Smooth muscle cell (in vitro differentiated cells): ENCODE data around the gene PLEKHA5. TPM values are rescaled to one million over a fixed set of nuclear protein-coding genes. Genes with fewer than 3 reads are reported as not detected.

Experiments used
- DNase-seq: peaks from one replicate; lab custom pipeline; 2025; ENCODE audit not compliant: unreplicated experiment; lab: John Stamatoyannopoulos, UW
- H2AFZ ChIP-seq: fragments of 200-600 bp; sonication (generic); 2 replicates; pipeline ENCODE4 v1.6.0; 2016; ENCODE audit warnings: antibody characterized with exemption, low read depth, mild to moderate bottlenecking
- H3F3A ChIP-seq: fragments of 200-600 bp; sonication (generic); 2 replicates; pipeline ENCODE4 v1.6.0; 2017; ENCODE audit warnings: antibody characterized with exemption, low read depth
- H3K27ac ChIP-seq: fragments of 200-600 bp; sonication (generic); 2 replicates; pipeline ENCODE4 v1.5.1; 2016; ENCODE audit warnings: low read depth, mild to moderate bottlenecking
- H3K27me3 ChIP-seq: fragments of 200-600 bp; sonication (generic); 2 replicates; pipeline ENCODE4 v1.6.1; 2016; ENCODE audit warnings: low read depth, mild to moderate bottlenecking
- H3K36me3 ChIP-seq: fragments of 200-600 bp; sonication (generic); 2 replicates; pipeline ENCODE4 v1.5.1; 2016; ENCODE audit warnings: low read depth
- H3K4me1 ChIP-seq: fragments of 200-600 bp; sonication (generic); 2 replicates; pipeline ENCODE4 v1.5.1; 2016; ENCODE audit warnings: low read depth
- H3K4me2 ChIP-seq: fragments of 200-600 bp; sonication (generic); 2 replicates; pipeline ENCODE4 v1.6.0; 2016; ENCODE audit warnings: mild to moderate bottlenecking
- H3K4me3 ChIP-seq: fragments of 200-600 bp; sonication (generic); 2 replicates; pipeline ENCODE4 v1.5.1; 2016; ENCODE audit warnings: mild to moderate bottlenecking
- H3K79me2 ChIP-seq: fragments of 200-600 bp; sonication (generic); 2 replicates; pipeline ENCODE4 v1.6.0; 2016; ENCODE audit warnings: low read depth, mild to moderate bottlenecking
- H3K9ac ChIP-seq: fragments of 200-600 bp; sonication (generic); 2 replicates; pipeline ENCODE4 v1.6.0; 2016; ENCODE audit warnings: low read depth
- H3K9me3 ChIP-seq: fragments of 200-600 bp; sonication (generic); replicated peaks from 2 replicates; pipeline ENCODE4 v1.5.1; 2016; ENCODE audit warnings: low read depth
- H4K20me1 ChIP-seq: fragments of 200-600 bp; sonication (generic); 2 replicates; pipeline ENCODE4 v1.6.0; 2016; ENCODE audit warnings: low read depth
- CTCF ChIP-seq: fragments of 200-600 bp; sonication (generic); IDR thresholded peaks from 2 replicates; pipeline ENCODE4 v1.5.1; 2017; ENCODE audit warnings: borderline replicate concordance, mild to moderate bottlenecking, antibody characterized with exemption; ENCODE audit not compliant: insufficient read depth, poor library complexity, severe bottlenecking
- WGBS: methylation state at CpG from one replicate; pipeline ENCODE4 v1.1.7; 2016; ENCODE audit warnings: low lambda C conversion rate; 5-methylcytosine and 5-hydroxymethylcytosine counted together
- polyA plus RNA-seq: library from polyadenylated mRNA; unstranded; fragments of >200 nt; fragmentation: Nextera tagmentation; extraction: Ambion mirVana; gene quantifications from 2 replicates; pipeline ENCODE4 v1.2.1, GENCODE V29; 2016
- total RNA-seq: library from RNA; depleted of rRNA; stranded (reverse); fragments of >200 nt; gene quantifications from 2 replicates; pipeline ENCODE4 v1.2.3, GENCODE V29; 2014

Gene PLEKHA5
- total and polyA plus RNA-seq, 2 experiments from 2014 or later: 21.4 to 43.1 TPM

GRCh38 chr12:19206493-19207077 lies 77.1 kb downstream of the PLEKHA5 start:
- no peak overlapping the region for H3K4me3 ChIP-seq
- H3K27me3 ChIP-seq: no peaks in the 10 kb centered on the region
- no peaks in the 10 kb centered on the region for H3K36me3 ChIP-seq
- no peak for DNase-seq
- no peaks in the 10 kb centered on the region for H3F3A ChIP-seq
- no peaks in the 10 kb centered on the region for H3K9me3 ChIP-seq
- no peak for TF ChIP-seq CTCF
- H3K79me2 ChIP-seq: peaks cover 45% of the 10 kb centered on the region
- H2AFZ ChIP-seq: no peak overlapping the region
- H3K9ac ChIP-seq: no peak overlapping the region
- WGBS: 96% methylated on average over 4 of the region's 4 CpGs
- peaks cover 18% of the 10 kb centered on the region for H3K4me1 ChIP-seq
- no peak overlapping the region for H3K27ac ChIP-seq
- H4K20me1 ChIP-seq: no peaks in the 10 kb centered on the region
- H3K4me2 ChIP-seq: no peak overlapping the region

- WGBS: 49% methylated on average over 2 of the region's 2 CpGs
- Histone ChIP-seq H3K27ac (no peak overlapping the region), H4K20me1 (peaks cover 4% of the 10 kb centered on the region), H3K4me3 (no peak overlapping the region), H2AFZ (no peak overlapping the region), H3K9me3 (no peaks in the 10 kb centered on the region), H3K9ac (no peak overlapping the region), H3K4me2 (no peak overlapping the region), H3K4me1 (peaks cover 19% of the 10 kb centered on the region), H3K79me2 (peaks cover 38% of the 10 kb centered on the region), H3F3A (no peaks in the 10 kb centered on the region), H3K36me3 (no peaks in the 10 kb centered on the region), H3K27me3 (no peaks in the 10 kb centered on the region)
- no peak for TF ChIP-seq CTCF
- DNase-seq: no peak
Observed at GRCh38 chr12:19208456-19208855, 78.9 kb downstream of the PLEKHA5 start.

GRCh38 chr12:19209661-19210060 lies 80.1 kb downstream of the PLEKHA5 start:
- no peak for TF ChIP-seq CTCF
- H3K79me2 ChIP-seq: peaks cover 25% of the 10 kb centered on the region

GRCh38 chr12:19211802-19212201 lies 82.3 kb downstream of the PLEKHA5 start:
- H3K9me3 ChIP-seq: no peaks in the 10 kb centered on the region
- H3F3A ChIP-seq: no peaks in the 10 kb centered on the region
- H3K27me3 ChIP-seq: no peaks in the 10 kb centered on the region
- H3K4me1 ChIP-seq: peaks cover 3% of the 10 kb centered on the region
- DNase-seq: no peak
- WGBS: 87% methylated on average over 4 of the region's 4 CpGs
- no peak for TF ChIP-seq CTCF
- no peak overlapping the region for H3K27ac ChIP-seq
- no peak overlapping the region for H3K4me2 ChIP-seq
- no peaks in the 10 kb centered on the region for H3K36me3 ChIP-seq
- H3K79me2 ChIP-seq: peaks cover 12% of the 10 kb centered on the region
- no peak overlapping the region for H3K4me3 ChIP-seq
- no peak overlapping the region for H2AFZ ChIP-seq
- no peak overlapping the region for H3K9ac ChIP-seq
- H4K20me1 ChIP-seq: peaks cover 6% of the 10 kb centered on the region

More at GRCh38 chr12:19209661-19210060, 80.1 kb downstream of the PLEKHA5 start:
- no peak overlapping the region for H2AFZ ChIP-seq
- H3K27me3 ChIP-seq: no peaks in the 10 kb centered on the region
- WGBS: 96% methylated on average over 2 of the region's 2 CpGs
- H3K36me3 ChIP-seq: no peaks in the 10 kb centered on the region
- peaks cover 4% of the 10 kb centered on the region for H4K20me1 ChIP-seq
- no peaks in the 10 kb centered on the region for H3K9me3 ChIP-seq
- no peak overlapping the region for H3K27ac ChIP-seq
- no peak overlapping the region for H3K4me2 ChIP-seq
- DNase-seq: no peak
- H3K9ac ChIP-seq: no peak overlapping the region
- no peaks in the 10 kb centered on the region for H3F3A ChIP-seq
- peaks cover 16% of the 10 kb centered on the region for H3K4me1 ChIP-seq
- no peak overlapping the region for H3K4me3 ChIP-seq
